H1 (cell line): ENCODE results near the gene EFNA3. TPM values are rescaled to one million over a fixed set of nuclear protein-coding genes. Genes with fewer than 3 reads are reported as not detected.

Source experiments
- EZH2 ChIP-seq: fragments of 200-600 bp; sonication (generic); IDR thresholded peaks from 2 replicates; pipeline ENCODE4 v1.7.1; 2012; ENCODE audit warnings: low read depth, mild to moderate bottlenecking, moderate library complexity, low read length, inconsistent platforms; ENCODE audit not compliant: severe bottlenecking
- TCF12 ChIP-seq: IDR thresholded peaks from 2 replicates; pipeline ENCODE4 v1.6.1; 2011; ENCODE audit warnings: low read depth, mild to moderate bottlenecking, low read length
- polyA plus RNA-seq, 7 experiments: library from polyadenylated mRNA; depleted of rRNA in 3 of 7; stranded (reverse) in 5 of 7; unstranded in 2 of 7; fragments of >200 nt in 5 of 7; fragments of 200-250 nt in 2 of 7; gene quantifications; 1 replicate in 5 of 7; 2 replicates in 1 of 7; 4 replicates in 1 of 7; pipeline versions ENCODE4 v1.2.1 to v1.2.3, GENCODE V29; 2011 to 2013; ENCODE audit warnings: missing spikeins in 2 of 7, mixed read lengths in 2 of 7
- total RNA-seq: library from RNA; stranded (reverse); fragmentation: NEBNext Ultra II Directional; extraction: Animal tissue kit (Norgen Biotek cat#: 25700); gene quantifications from 2 replicates; pipeline ENCODE4 v1.2.1, GENCODE V29; 2021
- TF ChIP-seq, protein P1 (sequence below): IDR thresholded peaks from 2 replicates; pipeline ENCODE4 v1.6.1; 2012; ENCODE audit warnings: inconsistent platforms

The EFNA3 gene
- total and polyA plus RNA-seq, 2 of the 8 experiments (the other 6 are each of a cell fraction or from before 2014, with no cell fraction given) = 10.8 to 13.8 TPM

DNA sequence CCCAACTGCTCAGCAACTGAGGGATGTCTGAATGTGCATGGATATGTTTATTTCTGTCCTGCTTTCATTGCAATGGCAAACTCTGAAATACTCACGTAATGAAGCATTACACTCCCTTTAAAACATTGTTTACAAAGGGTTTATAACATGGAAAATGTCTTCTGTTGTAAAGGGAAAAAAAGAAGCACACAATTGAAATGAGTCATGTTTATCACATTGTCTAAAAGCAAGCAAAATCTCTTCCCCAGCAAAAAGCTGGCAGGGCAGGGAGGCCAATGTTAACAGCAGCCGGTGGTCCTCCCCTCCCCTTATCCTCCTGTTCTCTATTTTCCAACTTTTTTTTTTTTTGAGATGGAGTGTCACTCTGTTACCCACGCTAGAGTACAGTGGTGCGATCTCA lies 45.2 kb downstream of the EFNA3 start (continued):
- TF ChIP-seq TCF12 (no peak), EZH2 (no peak)
- TF ChIP-seq, protein P1, sequence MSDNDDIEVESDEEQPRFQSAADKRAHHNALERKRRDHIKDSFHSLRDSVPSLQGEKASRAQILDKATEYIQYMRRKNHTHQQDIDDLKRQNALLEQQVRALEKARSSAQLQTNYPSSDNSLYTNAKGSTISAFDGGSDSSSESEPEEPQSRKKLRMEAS = no peak
